Measurements from ENCODE around the gene ATP10A. TPM values are rescaled to one million over a fixed set of nuclear protein-coding genes. Genes with fewer than 3 reads are reported as not detected.

The ATP10A gene
- total RNA-seq, 4 donors from 2014 or later: 14.1 to 44.3 (median 23.1) TPM

DNA sequence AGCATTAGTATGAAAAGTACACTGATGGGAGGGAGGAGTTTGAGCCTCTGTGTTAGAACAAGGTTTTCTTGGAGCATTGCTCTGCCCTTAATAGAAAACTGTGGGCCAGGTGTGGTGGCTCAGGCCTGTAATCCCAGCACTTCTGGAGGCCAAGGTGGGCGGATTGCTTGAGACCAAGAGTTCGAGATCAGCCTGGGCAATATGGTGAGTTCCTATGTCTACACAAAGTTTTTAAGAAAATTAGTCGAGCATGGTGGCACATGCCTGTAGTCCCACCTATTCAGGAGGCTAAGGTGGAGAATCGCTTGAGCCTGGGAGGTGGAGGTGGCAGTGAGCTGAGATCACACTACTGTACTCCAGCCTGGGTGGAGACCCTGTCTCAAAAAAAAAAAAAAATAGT lies 103.7 kb downstream of the ATP10A start:
- TF ChIP-seq, protein P1, sequence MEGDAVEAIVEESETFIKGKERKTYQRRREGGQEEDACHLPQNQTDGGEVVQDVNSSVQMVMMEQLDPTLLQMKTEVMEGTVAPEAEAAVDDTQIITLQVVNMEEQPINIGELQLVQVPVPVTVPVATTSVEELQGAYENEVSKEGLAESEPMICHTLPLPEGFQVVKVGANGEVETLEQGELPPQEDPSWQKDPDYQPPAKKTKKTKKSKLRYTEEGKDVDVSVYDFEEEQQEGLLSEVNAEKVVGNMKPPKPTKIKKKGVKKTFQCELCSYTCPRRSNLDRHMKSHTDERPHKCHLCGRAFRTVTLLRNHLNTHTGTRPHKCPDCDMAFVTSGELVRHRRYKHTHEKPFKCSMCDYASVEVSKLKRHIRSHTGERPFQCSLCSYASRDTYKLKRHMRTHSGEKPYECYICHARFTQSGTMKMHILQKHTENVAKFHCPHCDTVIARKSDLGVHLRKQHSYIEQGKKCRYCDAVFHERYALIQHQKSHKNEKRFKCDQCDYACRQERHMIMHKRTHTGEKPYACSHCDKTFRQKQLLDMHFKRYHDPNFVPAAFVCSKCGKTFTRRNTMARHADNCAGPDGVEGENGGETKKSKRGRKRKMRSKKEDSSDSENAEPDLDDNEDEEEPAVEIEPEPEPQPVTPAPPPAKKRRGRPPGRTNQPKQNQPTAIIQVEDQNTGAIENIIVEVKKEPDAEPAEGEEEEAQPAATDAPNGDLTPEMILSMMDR (IDR thresholded peaks at IDR 0.05; ENCODE audit: low read depth): no peak

- TF ChIP-seq, protein P1 (IDR thresholded peaks at IDR 0.05; ENCODE audit: low read depth): no peak
Measured at GRCh38 chr15:25743548-25744275, 119.4 kb downstream of the ATP10A start.

- TF ChIP-seq, protein P1 (IDR thresholded peaks at IDR 0.05; ENCODE audit: low read depth): no peak
Measured at GRCh38 chr15:25742776-25743547, 120.2 kb downstream of the ATP10A start.

GRCh38 chr15:25742041-25742730 lies 120.9 kb downstream of the ATP10A start:
- TF ChIP-seq, protein P1 (IDR thresholded peaks at IDR 0.05; ENCODE audit: low read depth): no peak

DNA sequence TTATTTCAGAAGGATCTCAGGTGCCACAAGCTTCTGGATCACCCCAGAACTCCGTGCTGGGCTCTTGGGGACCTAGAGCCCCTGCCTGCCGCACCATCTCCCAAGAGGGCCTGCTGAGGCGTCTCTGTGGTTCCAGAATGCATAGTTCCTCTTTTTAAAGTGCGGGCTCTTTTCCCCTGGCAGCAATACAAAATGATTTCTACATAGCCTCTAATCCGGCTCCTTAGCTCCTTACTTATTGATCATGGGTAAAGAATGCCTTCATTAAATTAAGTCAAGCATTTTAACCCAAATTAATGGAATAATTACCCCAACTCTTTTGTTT lies 121.9 kb downstream of the ATP10A start:
- TF ChIP-seq, protein P1 (IDR thresholded peaks at IDR 0.05; ENCODE audit: low read depth): no peak

DNA sequence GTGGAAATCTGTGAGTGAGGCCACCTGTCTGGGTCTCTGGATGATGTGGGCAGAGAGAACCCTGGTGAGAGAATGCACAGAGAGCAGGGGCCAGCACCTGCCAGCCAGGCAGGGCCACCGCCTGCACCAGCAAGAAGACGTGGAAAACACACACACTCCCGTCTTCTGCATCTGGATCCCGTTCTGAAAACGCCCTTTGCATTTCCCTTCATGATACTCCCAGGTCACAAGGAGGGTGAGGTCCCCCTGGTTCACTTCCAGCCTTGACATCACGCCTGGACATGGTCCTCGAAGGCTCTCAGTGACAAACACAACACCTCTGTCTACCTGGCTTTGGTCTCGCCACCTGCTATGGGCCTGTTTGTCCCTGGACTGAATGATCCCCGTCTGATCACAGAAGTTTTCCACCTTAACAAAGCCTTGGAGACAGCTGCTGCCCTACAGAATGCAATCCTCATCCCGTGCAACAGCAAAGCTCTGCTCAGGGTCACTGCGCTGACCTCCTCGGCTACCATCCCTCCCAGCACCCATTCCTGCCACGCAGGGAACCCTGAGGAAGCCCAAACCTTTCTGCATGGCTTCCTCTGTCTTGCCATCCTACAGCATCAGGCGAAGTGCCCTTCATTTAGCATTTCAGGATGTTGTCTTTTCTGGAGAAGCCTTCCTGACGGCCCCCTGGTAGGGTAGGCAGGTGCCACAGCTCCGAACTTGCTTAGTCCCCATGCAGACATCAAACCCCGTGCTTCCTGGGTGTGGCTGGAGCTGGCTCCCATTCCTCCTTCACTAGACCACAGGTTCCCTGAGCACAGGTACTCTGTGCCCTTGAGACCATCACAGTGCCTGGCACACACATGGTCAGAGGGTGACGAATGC lies 122.5 kb downstream of the ATP10A start:
- TF ChIP-seq, protein P1 (IDR thresholded peaks at IDR 0.05; ENCODE audit: low read depth): no peak
